Ovary (tissue), 9 donors: ENCODE results near the gene ERICH6B. TPM values are rescaled to one million over a fixed set of nuclear protein-coding genes. Genes with fewer than 3 reads are reported as not detected.

Experiments
- DNase-seq, 5 donors: peaks; one replicate each; pipeline ENCODE4 v3.0.0-alpha.2; 2019 to 2020
- H3K27ac ChIP-seq, 2 donors: fragments of 200-600 bp; one replicate each; pipeline versions ENCODE4 v1.5.1 to v1.8.0; 2019 to 2022
- H3K27me3 ChIP-seq: fragments of 200-600 bp; one replicate; pipeline ENCODE4 v1.8.0; 2022
- H3K36me3 ChIP-seq: fragments of 200-600 bp; sonication (generic); one replicate; pipeline ENCODE4 v1.5.1; 2019
- H3K4me1 ChIP-seq: one replicate; pipeline ENCODE4 v1.8.1; 2013; ENCODE audit warnings: mild to moderate bottlenecking, moderate library complexity; ENCODE audit not compliant: insufficient read depth
- H3K4me3 ChIP-seq: fragments of 200-600 bp; sonication (generic); one replicate; pipeline ENCODE4 v1.5.1; 2017
- H3K9me3 ChIP-seq, 2 donors: fragments of 200-600 bp in 1 of 2; sonication (generic) in 1 of 2; one replicate each; pipeline versions ENCODE4 v1.5.1 to v1.8.1; 2013 to 2019; ENCODE audit warnings: mild to moderate bottlenecking in 1 of 2, moderate library complexity in 1 of 2
- EP300 ChIP-seq: sonication (generic); formaldehyde crosslinking; IDR thresholded peaks from one replicate; pipeline ENCODE4 v1.6.1; 2017; ENCODE audit warnings: antibody characterized with exemption
- POLR2A ChIP-seq: fragments of 450-650 bp; IDR thresholded peaks from one replicate; pipeline ENCODE4 v1.6.1; 2017; ENCODE audit warnings: antibody characterized with exemption, mild to moderate bottlenecking, moderate library complexity
- WGBS, 3 donors: extraction: QIAGEN DNeasy Blood & Tissue Kit in 1 of 3; methylation state at CpG; one replicate each; pipeline versions ENCODE4 v1.1.5 to v1.1.7; 2013 to 2017; 5-methylcytosine and 5-hydroxymethylcytosine counted together
- intact Hi-C, 4 donors: fragments of 100-400 bp; cut with DNase I; formaldehyde crosslinking; loops; one replicate each; pipeline versions ENCODE4 v1.11.0 to v1.15.1; 2022 to 2023
- polyA plus RNA-seq, 2 donors: library from polyadenylated mRNA; stranded (reverse); fragments of 200-250 nt in 1 of 2; fragments of 350-450 nt in 1 of 2; fragmentation: Illumina TruSeq in 1 of 2; extraction: RNeasy Lipid Tissue Mini Kit (QIAGEN cat#74804) in 1 of 2; gene quantifications; one replicate each; pipeline ENCODE4 v1.2.3, GENCODE V29; 2013 to 2014
- total RNA-seq, 7 donors: library from RNA; depleted of rRNA in 2 of 7; stranded (reverse); fragments of >200 nt in 2 of 7; fragmentation: NEBNext Ultra II Directional in 3 of 7; extraction: Animal tissue kit (Norgen Biotek cat#: 25700) in 3 of 7; gene quantifications; one replicate each; pipeline versions ENCODE4 v1.1.0 to v1.2.4, GENCODE V29; 2016 to 2023
- TF ChIP-seq, protein P1 (sequence below), 3 donors: fragments of 450-650 bp in 2 of 3; fragments of 200-600 bp in 1 of 3; IDR thresholded peaks; one replicate each; pipeline versions ENCODE4 v1.5.1 to v1.8.0; 2016 to 2022; ENCODE audit warnings: antibody characterized with exemption in 3 of 3, mild to moderate bottlenecking in 1 of 3
- donor health status: DM: no; HTN: no; CAD: no; lungs with moderate emphysema.
- donor health status: DM: no; HTN: no; CAD: no.
- donor health status: Bipolar disorder and iron deficiency.
- donor health status: DM: yes; HTN: yes; CAD: no.
- donor health status: DM: no; HTN: no; CAD: no.
- donor health status: DM: yes; HTN: yes; CAD: no.

ERICH6B gene
- total and polyA plus RNA-seq, 9 donors = not detected

DNA sequence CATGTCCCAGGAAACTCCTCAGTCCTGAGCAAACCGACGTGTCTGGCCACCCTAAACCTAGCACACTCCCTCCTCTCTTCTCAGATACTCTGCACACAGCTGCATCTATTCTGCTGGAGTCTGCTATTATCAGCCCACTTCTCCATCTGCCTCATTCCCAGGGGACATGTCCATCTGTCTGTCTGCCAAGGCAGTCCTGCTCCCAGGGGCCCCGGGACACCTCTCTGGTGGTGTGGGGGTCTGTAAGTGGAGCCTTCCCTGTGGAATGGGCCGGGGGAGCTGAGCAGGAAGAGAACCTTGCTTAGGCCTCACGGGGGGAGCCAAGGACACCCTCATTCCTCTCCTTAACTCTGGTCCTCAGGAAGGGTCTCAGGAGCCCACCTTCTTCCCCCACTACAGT, 72.7 kb downstream of the ERICH6B start:
- H3K9me3 ChIP-seq = no peaks in the 10 kb centered on the region
- H3K36me3 ChIP-seq = no peaks in the 10 kb centered on the region
- DNase-seq = no peak
- 81 to 87% (median 83%) methylated on average over 5 of the region's 5 CpGs for WGBS, 3 donors
- no peak overlapping the region for H3K27ac ChIP-seq
- H3K4me3 ChIP-seq = no peak overlapping the region
- no peak for TF ChIP-seq EP300
- TF ChIP-seq, protein P1, sequence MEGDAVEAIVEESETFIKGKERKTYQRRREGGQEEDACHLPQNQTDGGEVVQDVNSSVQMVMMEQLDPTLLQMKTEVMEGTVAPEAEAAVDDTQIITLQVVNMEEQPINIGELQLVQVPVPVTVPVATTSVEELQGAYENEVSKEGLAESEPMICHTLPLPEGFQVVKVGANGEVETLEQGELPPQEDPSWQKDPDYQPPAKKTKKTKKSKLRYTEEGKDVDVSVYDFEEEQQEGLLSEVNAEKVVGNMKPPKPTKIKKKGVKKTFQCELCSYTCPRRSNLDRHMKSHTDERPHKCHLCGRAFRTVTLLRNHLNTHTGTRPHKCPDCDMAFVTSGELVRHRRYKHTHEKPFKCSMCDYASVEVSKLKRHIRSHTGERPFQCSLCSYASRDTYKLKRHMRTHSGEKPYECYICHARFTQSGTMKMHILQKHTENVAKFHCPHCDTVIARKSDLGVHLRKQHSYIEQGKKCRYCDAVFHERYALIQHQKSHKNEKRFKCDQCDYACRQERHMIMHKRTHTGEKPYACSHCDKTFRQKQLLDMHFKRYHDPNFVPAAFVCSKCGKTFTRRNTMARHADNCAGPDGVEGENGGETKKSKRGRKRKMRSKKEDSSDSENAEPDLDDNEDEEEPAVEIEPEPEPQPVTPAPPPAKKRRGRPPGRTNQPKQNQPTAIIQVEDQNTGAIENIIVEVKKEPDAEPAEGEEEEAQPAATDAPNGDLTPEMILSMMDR (IDR thresholded peaks at IDR 0.05) = no peak
- no peak for TF ChIP-seq POLR2A
- H3K4me1 ChIP-seq = no peaks in the 10 kb centered on the region
- intact Hi-C loops = no loop called here
- H3K27me3 ChIP-seq = no peaks in the 10 kb centered on the region

DNA sequence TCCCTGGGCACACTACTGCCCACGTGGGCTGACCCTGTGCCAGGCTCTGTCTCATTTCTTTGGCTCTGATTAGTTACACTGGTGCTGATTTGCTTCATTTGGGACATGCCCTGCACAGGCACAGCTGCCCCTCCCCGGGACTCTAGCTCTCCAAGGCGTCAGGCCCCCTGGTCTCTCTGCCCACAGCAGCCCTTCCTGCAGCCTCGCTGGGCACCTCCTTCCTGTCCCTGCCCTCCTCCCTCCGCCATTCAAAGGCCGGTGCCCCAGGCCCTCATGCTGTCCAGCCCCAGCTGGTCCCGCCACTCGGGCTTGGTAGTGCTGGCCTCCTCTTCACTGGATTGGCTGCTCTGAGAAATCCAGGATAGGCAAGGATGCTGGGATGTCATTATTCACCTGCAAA, 73.1 kb downstream of the ERICH6B start:
- Histone ChIP-seq H3K36me3 (no peaks in the 10 kb centered on the region), H3K9me3 (no peaks in the 10 kb centered on the region), H3K27me3 (no peaks in the 10 kb centered on the region), H3K4me3 (no peak overlapping the region), H3K4me1 (no peaks in the 10 kb centered on the region), H3K27ac (no peak overlapping the region)
- intact Hi-C loops = no loop called here
- no peak for TF ChIP-seq POLR2A
- no peak for TF ChIP-seq EP300
- TF ChIP-seq, protein P1 (IDR thresholded peaks at IDR 0.05) = no peak
- 78 to 90% (median 84%) methylated on average over 8 of the region's 8 CpGs for WGBS, 3 donors
- no peak for DNase-seq

DNA sequence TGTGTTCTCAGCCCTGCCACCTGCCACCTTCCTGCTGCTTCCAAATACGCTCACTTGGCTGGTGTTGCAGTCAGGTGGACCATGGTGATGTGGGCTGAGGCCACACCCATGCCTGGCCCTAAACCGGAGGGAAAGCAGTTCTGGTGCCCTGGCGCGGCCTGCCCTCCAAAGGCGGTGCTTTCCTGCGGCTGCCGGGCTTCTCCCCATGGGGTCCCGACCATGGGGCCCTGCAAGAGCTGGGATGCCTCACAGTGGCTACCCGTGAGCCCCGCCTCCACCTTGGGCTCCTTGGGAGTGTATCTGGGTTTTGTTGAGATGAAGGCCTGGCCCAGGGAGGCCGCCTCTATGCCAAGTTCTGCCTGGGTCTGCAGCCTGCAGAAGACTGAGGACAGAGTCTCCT, 73.7 kb downstream of the ERICH6B start:
- H3K27me3 ChIP-seq = no peaks in the 10 kb centered on the region
- H3K36me3 ChIP-seq = no peaks in the 10 kb centered on the region
- no peaks in the 10 kb centered on the region for H3K4me1 ChIP-seq
- no peaks in the 10 kb centered on the region for H3K9me3 ChIP-seq
- intact Hi-C loops = no loop called here
- DNase-seq = no peak
- TF ChIP-seq, protein P1 (IDR thresholded peaks at IDR 0.05) = no peak
- WGBS, 3 donors = 88 to 90% (median 89%) methylated on average over 10 to 11 of the region's 11 CpGs
- H3K27ac ChIP-seq = no peak overlapping the region
- no peak overlapping the region for H3K4me3 ChIP-seq

DNA sequence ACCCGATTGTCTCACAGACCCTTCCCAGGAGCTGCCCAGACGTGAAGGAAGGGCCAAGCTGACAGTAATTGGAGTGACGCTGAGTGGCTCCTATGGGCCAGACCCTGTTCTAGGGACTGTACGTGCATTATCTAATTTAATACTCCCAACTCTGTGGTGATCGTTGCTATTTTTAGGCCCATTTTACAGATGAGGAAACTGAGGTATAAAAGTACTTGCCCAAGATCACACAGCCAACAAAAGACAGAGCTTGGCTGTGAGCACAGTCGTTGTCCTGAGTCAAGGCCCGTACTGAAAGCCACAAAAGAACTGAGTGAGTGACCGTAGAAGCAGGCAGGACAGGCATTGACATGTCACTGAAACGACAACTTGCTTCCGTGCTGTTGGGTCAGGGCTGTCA, 74.7 kb downstream of the ERICH6B start:
- no peaks in the 10 kb centered on the region for H3K9me3 ChIP-seq
- H3K27me3 ChIP-seq = no peaks in the 10 kb centered on the region
- 92 to 94% (median 92%) methylated on average over 10 of the region's 10 CpGs for WGBS, 3 donors
- H3K27ac ChIP-seq = no peak overlapping the region
- H3K4me1 ChIP-seq = no peaks in the 10 kb centered on the region
- TF ChIP-seq, protein P1 (IDR thresholded peaks at IDR 0.05) = no peak
- no peak for TF ChIP-seq EP300
- no peak for TF ChIP-seq POLR2A
- intact Hi-C loops = no loop called here
- H3K4me3 ChIP-seq = no peak overlapping the region
- DNase-seq = no peak
- no peaks in the 10 kb centered on the region for H3K36me3 ChIP-seq

DNA sequence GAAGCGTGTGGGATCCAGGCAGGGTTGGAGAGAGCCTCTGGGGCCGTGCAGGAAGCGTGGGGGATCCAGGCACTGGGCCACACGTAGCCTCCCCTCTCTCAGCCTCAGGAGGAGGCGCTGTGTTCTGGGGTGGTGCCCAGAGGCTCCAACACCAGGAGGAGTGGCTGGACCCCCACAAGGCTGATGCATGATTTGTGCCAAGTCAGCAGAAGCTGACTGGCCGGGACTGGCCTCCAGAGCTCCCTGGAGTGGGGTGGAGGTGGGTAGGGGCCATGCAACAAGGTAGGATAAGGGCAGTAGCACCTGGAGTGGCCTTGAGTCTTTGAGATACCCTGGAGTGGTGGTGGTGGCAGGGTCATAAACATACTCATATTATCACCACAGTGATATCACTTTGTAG, 75.3 kb downstream of the ERICH6B start:
- TF ChIP-seq, protein P1 (IDR thresholded peaks at IDR 0.05) = no peak
- no peak for TF ChIP-seq EP300
- intact Hi-C loops = no loop called here
- no peak for DNase-seq
- Histone ChIP-seq H3K27me3 (no peaks in the 10 kb centered on the region), H3K4me1 (no peaks in the 10 kb centered on the region), H3K9me3 (no peaks in the 10 kb centered on the region), H3K4me3 (no peak overlapping the region), H3K36me3 (no peaks in the 10 kb centered on the region), H3K27ac (no peak overlapping the region)
- WGBS, 3 donors = 62 to 75% (median 69%) methylated on average over 6 of the region's 6 CpGs
